ENCODE measurements around the gene MAGI2.

Gene MAGI2

DNA sequence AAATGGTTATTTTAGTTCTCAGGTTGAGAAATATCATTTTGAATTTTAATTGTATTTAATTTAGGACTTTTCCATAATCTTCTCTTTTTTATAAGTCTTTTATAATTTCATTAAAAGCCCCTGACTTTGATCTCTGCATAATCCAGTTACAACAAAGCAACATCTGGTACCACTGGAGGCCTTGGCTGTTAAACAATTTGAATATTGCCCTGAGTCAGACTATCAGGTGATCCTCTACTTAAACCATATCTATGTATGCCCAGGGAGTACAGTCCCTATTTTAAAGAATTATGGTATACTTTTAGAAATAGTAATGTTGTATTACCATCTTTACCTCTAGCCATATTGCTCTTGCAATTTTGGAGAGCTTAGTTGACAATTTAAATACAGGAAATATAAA, 119.1 kb downstream of the MAGI2 start:
- TF ChIP-seq GATA1 (IDR thresholded peaks at IDR 0.05; ENCODE audit: low read depth, low read length) (no peak), POLR2A (IDR thresholded peaks at IDR 0.05; ENCODE audit: low read length) (no peak)
- DNase-seq = no peak

DNA sequence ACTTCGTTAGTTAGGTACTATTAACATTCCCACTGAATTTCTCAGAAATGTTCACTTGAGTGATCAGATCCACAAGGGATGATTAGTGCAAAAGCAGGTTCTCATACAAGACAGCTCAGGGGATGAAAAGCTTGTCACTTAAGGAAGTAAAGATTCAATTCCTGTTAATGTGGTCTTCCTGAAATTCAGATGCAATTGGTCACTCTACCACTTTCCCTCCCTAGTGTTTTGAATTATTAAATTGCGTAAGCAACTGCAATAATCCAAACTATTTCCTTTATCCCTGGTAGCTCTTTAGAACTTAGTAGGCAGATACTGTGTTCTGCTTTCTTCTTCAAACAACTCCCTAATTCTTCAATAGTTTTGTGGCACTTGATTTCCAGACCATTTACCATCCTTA, 121.4 kb downstream of the MAGI2 start:
- no peak for DNase-seq
- TF ChIP-seq GATA1 (IDR thresholded peaks at IDR 0.05; ENCODE audit: low read depth, low read length) = no peak
- no peak for TF ChIP-seq POLR2A (IDR thresholded peaks at IDR 0.05; ENCODE audit: low read length)

DNA sequence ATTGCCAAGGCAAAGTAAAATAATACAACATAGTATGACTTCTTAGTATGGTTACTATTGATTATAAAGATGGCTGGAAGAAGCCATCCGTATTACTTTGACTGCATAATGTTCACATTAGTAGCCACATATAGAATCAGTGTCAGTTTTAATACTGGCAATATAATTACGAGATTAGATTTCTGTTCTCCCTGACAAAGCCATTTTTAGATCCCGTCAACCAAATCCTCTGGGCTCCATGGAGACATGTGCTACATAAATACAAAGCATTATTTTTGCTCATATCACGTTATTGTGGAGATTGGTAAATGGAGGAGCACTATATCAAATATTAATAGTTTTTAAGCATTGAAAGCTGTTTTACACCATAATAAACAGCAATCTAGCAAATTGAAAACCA, 124.0 kb downstream of the MAGI2 start:
- no peak for DNase-seq
- TF ChIP-seq POLR2A (IDR thresholded peaks at IDR 0.05; ENCODE audit: low read length) (no peak), GATA1 (IDR thresholded peaks at IDR 0.05; ENCODE audit: low read depth, low read length) (no peak)

DNA sequence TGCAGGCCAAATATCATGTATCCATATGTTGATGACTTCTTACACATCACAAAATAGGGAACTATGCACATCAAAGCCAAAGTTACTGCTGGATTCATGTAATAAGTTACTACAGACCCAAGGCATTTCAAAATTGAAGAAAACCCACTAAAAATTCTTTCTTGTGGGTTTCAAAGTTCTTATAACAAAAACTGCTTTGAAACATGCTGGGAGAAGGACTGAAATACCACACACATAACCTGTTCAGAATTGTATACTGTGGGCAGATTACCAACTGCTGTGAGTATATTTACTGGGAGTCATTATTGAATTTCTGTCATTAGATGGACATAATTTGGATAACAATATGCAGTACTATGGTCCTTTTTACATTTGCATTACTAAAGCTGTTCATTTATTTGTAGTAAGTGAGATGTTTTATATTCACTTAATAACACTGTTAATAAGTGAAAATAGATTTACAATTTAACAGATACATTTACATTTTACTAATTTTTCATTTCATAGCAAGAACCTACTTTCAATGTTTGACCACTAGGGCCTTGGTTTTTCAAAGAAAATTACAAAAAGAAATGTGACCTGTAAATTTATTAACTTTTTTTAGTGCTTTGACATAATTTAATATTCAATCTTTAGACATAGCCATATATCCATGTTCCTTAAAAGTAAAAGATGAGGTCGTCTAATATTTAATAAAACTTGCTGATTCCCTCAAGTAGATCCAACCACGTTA, 132.6 kb downstream of the MAGI2 start:
- TF ChIP-seq POLR2A (IDR thresholded peaks at IDR 0.05; ENCODE audit: low read length) (no peak), GATA1 (IDR thresholded peaks at IDR 0.05; ENCODE audit: low read depth, low read length) (no peak)
- DNase-seq = no peak

DNA sequence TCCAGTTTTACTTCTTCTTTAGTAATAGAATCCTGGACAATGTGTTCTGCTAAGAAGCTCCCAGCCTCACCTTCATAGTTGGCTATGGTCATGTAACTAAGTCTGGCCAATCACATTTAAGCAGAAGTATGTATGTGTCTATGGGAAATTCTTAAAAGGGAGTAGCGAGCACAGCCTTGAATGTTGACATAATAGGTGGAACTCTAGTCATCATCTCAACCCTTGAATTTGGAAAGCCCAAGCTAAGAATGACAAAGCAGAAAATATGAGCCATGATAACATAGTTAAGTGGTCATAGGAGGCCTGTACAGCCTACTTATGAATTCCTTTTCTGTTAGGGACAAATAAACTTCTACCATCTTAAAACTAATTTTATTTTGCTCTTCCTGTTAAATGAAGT, 134.1 kb downstream of the MAGI2 start:
- DNase-seq = peak in 1 of 2 experiments; percentile 53
- TF ChIP-seq POLR2A (IDR thresholded peaks at IDR 0.05; ENCODE audit: low read length) (no peak), GATA1 (IDR thresholded peaks at IDR 0.05; ENCODE audit: low read depth, low read length) (no peak)

DNA sequence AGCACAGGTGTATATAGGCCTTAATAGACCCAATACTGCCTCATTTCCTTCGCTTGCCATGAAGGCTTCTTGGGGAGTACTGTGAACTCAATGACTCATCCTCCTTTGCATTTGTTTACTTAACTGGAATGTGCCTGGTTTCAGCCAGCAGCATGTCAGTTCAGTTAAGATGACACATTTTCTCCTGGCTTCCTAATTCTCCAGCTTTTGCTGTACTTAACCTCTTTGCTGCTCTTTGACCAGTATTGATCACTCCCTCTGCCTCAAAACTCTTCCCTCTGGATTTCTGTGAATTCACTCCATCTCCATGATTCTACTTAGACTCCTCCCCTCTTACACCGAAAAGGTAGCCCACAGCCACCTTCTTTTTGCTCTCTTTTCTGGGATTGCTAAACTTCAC, 135.7 kb downstream of the MAGI2 start:
- DNase-seq = peak in 1 of 2 experiments; percentile 38
- no peak for TF ChIP-seq POLR2A (IDR thresholded peaks at IDR 0.05; ENCODE audit: low read length)
- no peak for TF ChIP-seq GATA1 (IDR thresholded peaks at IDR 0.05; ENCODE audit: low read depth, low read length)

DNA sequence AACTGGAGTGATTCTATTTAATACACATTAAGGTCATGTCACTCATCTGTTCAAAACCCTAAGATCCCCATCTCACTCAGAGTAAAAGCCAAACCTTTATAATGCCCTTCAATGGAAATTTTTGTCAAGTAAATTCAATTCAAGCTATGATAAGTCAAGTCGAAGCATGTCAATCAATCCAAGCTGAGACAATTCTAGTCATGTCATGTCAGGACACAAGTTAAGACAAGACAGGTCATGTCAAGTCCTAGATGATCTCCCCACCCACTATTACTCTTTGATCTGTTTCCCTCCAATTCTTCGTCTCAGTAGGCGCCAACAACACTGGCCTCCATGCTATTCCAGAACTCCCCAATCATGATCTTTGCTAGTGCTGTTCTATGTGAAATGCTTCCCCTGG, 141.4 kb downstream of the MAGI2 start:
- TF ChIP-seq GATA1 (IDR thresholded peaks at IDR 0.05; ENCODE audit: low read depth, low read length) (no peak), POLR2A (IDR thresholded peaks at IDR 0.05; ENCODE audit: low read length) (no peak)

DNA sequence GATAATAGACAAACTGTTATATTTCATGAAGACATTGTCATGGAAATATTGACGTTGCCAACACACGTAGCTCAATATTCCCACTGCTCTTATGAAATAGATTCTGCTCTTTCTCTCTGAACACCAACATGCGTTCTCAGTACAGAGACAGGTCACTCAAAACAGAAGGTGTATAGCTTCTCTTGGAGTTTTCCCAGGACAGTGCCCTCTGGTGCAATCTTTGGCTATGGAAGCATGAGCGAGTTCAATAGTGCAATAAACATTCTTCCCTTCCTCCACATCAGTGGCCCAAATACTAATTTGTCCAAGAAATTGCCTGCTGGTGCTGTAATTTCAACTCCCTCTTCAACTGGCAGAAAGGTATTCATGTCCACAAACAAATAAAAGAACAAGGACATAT, 145.3 kb downstream of the MAGI2 start:
- no peak for DNase-seq
- TF ChIP-seq POLR2A (IDR thresholded peaks at IDR 0.05; ENCODE audit: low read length) (no peak), GATA1 (IDR thresholded peaks at IDR 0.05; ENCODE audit: low read depth, low read length) (no peak)

More for the DNA sequence above, 141.4 kb downstream of the MAGI2 start:
- no peak for DNase-seq

DNA sequence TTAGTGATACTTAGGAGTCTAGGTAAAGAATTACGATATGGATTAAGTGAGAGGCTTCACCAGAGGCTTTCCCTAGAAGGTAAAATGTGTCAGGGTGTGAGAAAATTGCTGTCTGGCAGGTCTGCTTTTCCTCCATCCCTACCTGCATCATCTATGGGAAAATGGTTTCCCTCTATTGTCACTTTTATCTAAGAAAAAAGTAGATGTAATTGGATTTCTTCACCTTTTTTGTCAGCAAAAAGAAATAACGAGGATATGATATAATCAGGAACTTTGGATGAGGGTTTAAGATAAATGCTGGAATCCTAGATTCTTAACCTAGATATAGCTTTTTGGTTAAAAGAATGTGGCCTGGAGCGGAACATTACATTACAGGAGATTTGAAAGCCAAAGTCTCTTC, 146.1 kb downstream of the MAGI2 start:
- no peak for DNase-seq
- no peak for TF ChIP-seq POLR2A (IDR thresholded peaks at IDR 0.05; ENCODE audit: low read length)
- no peak for TF ChIP-seq GATA1 (IDR thresholded peaks at IDR 0.05; ENCODE audit: low read depth, low read length)

DNA sequence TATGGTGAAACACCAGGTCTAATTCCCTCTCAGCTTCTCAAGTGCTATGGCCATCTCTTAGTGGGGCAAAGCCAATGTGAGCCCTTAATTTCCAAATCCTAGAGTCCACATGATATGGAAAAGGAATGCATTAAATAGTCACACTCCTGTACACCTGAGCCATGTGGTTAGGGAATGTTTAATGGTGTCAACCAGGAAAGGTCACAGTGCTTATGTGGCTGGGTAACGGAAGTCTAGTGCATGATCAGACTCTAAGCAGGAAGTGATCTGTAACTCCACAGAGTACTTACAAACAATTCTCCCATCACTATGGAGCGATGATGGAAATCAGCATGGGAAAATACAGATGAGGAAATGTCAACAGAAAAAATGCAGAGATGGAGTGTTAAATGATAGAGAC, 148.8 kb downstream of the MAGI2 start:
- no peak for DNase-seq
- TF ChIP-seq POLR2A (IDR thresholded peaks at IDR 0.05; ENCODE audit: low read length) (no peak), GATA1 (IDR thresholded peaks at IDR 0.05; ENCODE audit: low read depth, low read length) (no peak)

DNA sequence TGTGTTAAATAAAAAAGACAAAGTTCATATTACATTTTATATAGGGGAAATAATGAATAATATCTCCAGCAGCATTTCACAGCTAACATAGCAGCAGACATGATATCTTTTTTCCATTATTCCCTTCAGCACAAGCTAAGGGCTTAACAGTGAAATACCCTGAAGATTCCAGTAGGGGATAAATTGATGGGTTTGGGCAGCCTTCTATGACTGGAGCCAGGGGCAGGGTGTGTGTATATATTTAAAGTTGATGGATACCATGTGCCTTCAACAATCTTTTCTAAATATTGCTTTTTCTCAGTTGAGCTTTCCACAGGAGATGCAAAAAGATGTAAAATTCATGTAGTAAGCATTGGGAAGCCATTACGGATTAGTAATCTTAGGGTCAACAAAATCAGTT, 151.2 kb downstream of the MAGI2 start:
- no peak for TF ChIP-seq GATA1 (IDR thresholded peaks at IDR 0.05; ENCODE audit: low read depth, low read length)
- no peak for TF ChIP-seq POLR2A (IDR thresholded peaks at IDR 0.05; ENCODE audit: low read length)
- no peak for DNase-seq

DNA sequence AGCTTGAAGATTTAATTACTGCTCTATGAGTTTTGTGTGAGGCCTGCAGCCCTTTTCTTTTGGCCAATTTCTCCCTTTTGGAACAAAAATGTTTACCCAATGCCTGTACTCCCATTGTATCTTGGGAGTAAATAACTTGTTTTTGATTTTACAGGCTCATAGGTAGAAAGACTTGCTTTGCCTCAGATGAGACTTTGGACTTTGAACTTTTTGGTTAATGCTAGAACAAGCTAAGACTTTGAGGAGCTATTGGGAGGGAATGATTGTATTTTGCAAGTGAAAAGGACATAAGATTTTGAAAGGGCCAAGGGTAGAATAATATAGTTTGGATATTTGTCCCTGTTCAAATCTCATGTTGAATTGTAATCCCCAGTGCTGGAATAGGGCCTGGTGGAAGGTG, 152.0 kb downstream of the MAGI2 start:
- no peak for TF ChIP-seq POLR2A (IDR thresholded peaks at IDR 0.05; ENCODE audit: low read length)
- no peak for TF ChIP-seq GATA1 (IDR thresholded peaks at IDR 0.05; ENCODE audit: low read depth, low read length)
- DNase-seq = no peak

DNA sequence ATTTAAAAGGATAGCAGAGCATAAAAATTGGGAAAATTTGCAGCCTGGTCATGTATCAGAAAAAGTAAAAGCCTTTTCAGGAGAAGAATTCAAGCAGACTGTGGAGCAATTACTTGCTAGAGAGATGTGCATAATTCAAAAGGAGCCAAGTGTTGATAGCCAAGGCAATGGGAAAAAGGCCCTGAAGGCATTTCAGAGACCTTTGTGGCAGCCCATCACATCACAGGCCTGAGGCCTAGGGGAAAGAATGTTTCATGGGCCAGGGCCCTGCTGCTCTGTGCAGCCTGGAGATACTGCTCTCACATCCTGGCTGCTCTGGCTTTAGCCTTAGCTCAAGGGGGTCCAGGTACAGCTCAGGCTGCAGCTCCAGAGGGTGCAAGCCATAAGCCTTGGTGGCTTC, 152.9 kb downstream of the MAGI2 start:
- TF ChIP-seq GATA1 (IDR thresholded peaks at IDR 0.05; ENCODE audit: low read depth, low read length) (no peak), POLR2A (IDR thresholded peaks at IDR 0.05; ENCODE audit: low read length) (no peak)
- DNase-seq = no peak

DNA sequence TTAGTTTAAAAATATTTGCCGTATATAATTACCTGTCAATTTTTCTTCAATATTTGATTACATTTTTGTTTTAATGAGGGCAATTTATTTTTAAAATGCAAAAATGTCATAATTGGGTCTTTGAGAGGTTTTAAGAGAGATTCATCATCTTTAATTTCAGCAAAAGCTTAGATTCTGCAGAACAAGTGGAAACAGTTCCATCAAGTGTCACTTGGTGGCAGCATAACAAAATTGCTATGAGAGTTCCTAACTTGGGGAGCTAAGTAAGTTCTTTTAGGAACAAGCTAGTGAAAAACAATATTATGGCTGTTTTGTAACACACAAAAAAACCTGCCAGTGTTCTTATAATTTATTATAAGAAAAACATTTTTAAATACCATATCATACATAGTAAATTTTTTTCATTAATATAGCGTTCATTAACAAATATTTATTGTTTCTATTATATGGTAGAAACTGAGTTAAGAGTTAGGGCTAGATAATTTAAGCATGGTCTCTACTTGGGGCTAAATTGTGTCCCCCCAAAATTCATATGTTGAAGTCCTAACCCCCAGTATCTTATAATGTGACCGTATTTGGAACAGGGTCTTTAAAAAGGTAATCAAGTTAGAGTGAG, 155.2 kb downstream of the MAGI2 start:
- TF ChIP-seq GATA1 (IDR thresholded peaks at IDR 0.05; ENCODE audit: low read depth, low read length) (no peak), POLR2A (IDR thresholded peaks at IDR 0.05; ENCODE audit: low read length) (no peak)
- DNase-seq = peak; percentile 17 to 54
